ENCODE data around the gene WDR1.

WDR1 gene

GRCh38 chr4:10088135-10089010, 28.2 kb downstream of the WDR1 start:
- Histone ChIP-seq H3K27me3 (replicated peaks; ENCODE audit: control insufficient read depth, insufficient read depth, low read length) (no peaks in the 10 kb centered on the region), H3K36me3 (ENCODE audit: control insufficient read depth, insufficient read depth, low read length) (peaks cover 83% of the 10 kb centered on the region), H3K4me3 (replicated peaks; ENCODE audit: low read depth, low read length) (no peak overlapping the region)
- no peak for DNase-seq (ENCODE audit: extremely low read depth, insufficient read length)
- no peak for TF ChIP-seq CTCF (IDR thresholded peaks at IDR 0.05; ENCODE audit: insufficient read depth, low read length, poor library complexity, severe bottlenecking)

GRCh38 chr4:10087152-10087791, 29.3 kb downstream of the WDR1 start:
- no peak for TF ChIP-seq CTCF (IDR thresholded peaks at IDR 0.05; ENCODE audit: insufficient read depth, low read length, poor library complexity, severe bottlenecking)
- no peak for DNase-seq (ENCODE audit: extremely low read depth, insufficient read length)
- Histone ChIP-seq H3K27me3 (replicated peaks; ENCODE audit: control insufficient read depth, insufficient read depth, low read length) (no peaks in the 10 kb centered on the region), H3K4me3 (replicated peaks; ENCODE audit: low read depth, low read length) (no peak overlapping the region), H3K36me3 (ENCODE audit: control insufficient read depth, insufficient read depth, low read length) (peaks cover 82% of the 10 kb centered on the region)

- no peak for TF ChIP-seq CTCF (IDR thresholded peaks at IDR 0.05; ENCODE audit: insufficient read depth, low read length, poor library complexity, severe bottlenecking)
- H3K4me3 ChIP-seq (replicated peaks; ENCODE audit: low read depth, low read length), result no peak overlapping the region
- H3K36me3 ChIP-seq (ENCODE audit: control insufficient read depth, insufficient read depth, low read length), result peaks cover 81% of the 10 kb centered on the region
- H3K27me3 ChIP-seq (replicated peaks; ENCODE audit: control insufficient read depth, insufficient read depth, low read length), result no peaks in the 10 kb centered on the region
- DNase-seq (ENCODE audit: extremely low read depth, insufficient read length), result no peak
These were observed 30.0 kb downstream of the WDR1 start for GRCh38 chr4:10086506-10087120.

- H3K27me3 ChIP-seq (replicated peaks; ENCODE audit: control insufficient read depth, insufficient read depth, low read length), result no peaks in the 10 kb centered on the region
- no peak for TF ChIP-seq CTCF (IDR thresholded peaks at IDR 0.05; ENCODE audit: insufficient read depth, low read length, poor library complexity, severe bottlenecking)
- DNase-seq (ENCODE audit: extremely low read depth, insufficient read length), result no peak
- peaks cover 77% of the 10 kb centered on the region for H3K36me3 ChIP-seq (ENCODE audit: control insufficient read depth, insufficient read depth, low read length)
- no peak overlapping the region for H3K4me3 ChIP-seq (replicated peaks; ENCODE audit: low read depth, low read length)
These were observed 30.6 kb downstream of the WDR1 start for GRCh38 chr4:10085828-10086505.

- H3K36me3 ChIP-seq (ENCODE audit: control insufficient read depth, insufficient read depth, low read length), result peaks cover 77% of the 10 kb centered on the region
- no peak overlapping the region for H3K4me3 ChIP-seq (replicated peaks; ENCODE audit: low read depth, low read length)
- TF ChIP-seq CTCF (IDR thresholded peaks at IDR 0.05; ENCODE audit: insufficient read depth, low read length, poor library complexity, severe bottlenecking), result no peak
- H3K27me3 ChIP-seq (replicated peaks; ENCODE audit: control insufficient read depth, insufficient read depth, low read length), result no peaks in the 10 kb centered on the region
- DNase-seq (ENCODE audit: extremely low read depth, insufficient read length), result no peak
These were observed 31.2 kb downstream of the WDR1 start for GRCh38 chr4:10085386-10085785.

Measured in GM06990 (cell line).